Ishikawa (cell line): ENCODE measurements around the gene EML1.

Experiments
- CEBPB ChIP-seq: IDR thresholded peaks from 2 replicates; pipeline ENCODE4 v1.6.1; 2012
- CREB1 ChIP-seq: IDR thresholded peaks from 2 replicates; pipeline ENCODE4 v1.6.1; 2012; ENCODE audit warnings: low read depth
- EGR1 ChIP-seq: IDR thresholded peaks from 2 replicates; pipeline ENCODE4 v1.6.1; 2012
- EP300 ChIP-seq: IDR thresholded peaks from 2 replicates; pipeline ENCODE4 v1.6.1; 2012; ENCODE audit warnings: borderline replicate concordance
- FOXM1 ChIP-seq: IDR thresholded peaks from 2 replicates; pipeline ENCODE4 v1.6.1; 2012; ENCODE audit warnings: low read depth, borderline replicate concordance
- MAX ChIP-seq: IDR thresholded peaks from 2 replicates; pipeline ENCODE4 v1.6.1; 2012
- NFIC ChIP-seq: IDR thresholded peaks from 2 replicates; pipeline ENCODE4 v1.6.1; 2012
- RAD21 ChIP-seq: IDR thresholded peaks from 2 replicates; pipeline ENCODE4 v1.6.1; 2012; ENCODE audit warnings: low read depth
- REST ChIP-seq: IDR thresholded peaks from 2 replicates; pipeline ENCODE4 v1.6.1; 2012; ENCODE audit warnings: low read depth, mild to moderate bottlenecking
- TAF1 ChIP-seq: IDR thresholded peaks from 2 replicates; pipeline ENCODE4 v1.6.1; 2012; ENCODE audit warnings: low read depth, mild to moderate bottlenecking
- TCF12 ChIP-seq: IDR thresholded peaks from 2 replicates; pipeline ENCODE4 v1.6.1; 2012; ENCODE audit warnings: low read depth
- TEAD4 ChIP-seq: IDR thresholded peaks from 2 replicates; pipeline ENCODE4 v1.6.1; 2012
- YY1 ChIP-seq: IDR thresholded peaks from 2 replicates; pipeline ENCODE4 v1.6.1; 2012; ENCODE audit warnings: low read depth
- ZBTB7A ChIP-seq: IDR thresholded peaks from 2 replicates; pipeline ENCODE4 v1.6.1; 2012; ENCODE audit warnings: low read depth
- TF ChIP-seq, protein P1 (sequence below): IDR thresholded peaks from 2 replicates; pipeline ENCODE4 v1.6.1; 2012

EML1 gene

GRCh38 chr14:99950181-99950580, 157.0 kb downstream of the EML1 start:
- TF ChIP-seq FOXM1, result no peak
- no peak for TF ChIP-seq TEAD4
- TF ChIP-seq MAX, result no peak
- TF ChIP-seq CREB1, result no peak
- TF ChIP-seq TCF12, result no peak

DNA sequence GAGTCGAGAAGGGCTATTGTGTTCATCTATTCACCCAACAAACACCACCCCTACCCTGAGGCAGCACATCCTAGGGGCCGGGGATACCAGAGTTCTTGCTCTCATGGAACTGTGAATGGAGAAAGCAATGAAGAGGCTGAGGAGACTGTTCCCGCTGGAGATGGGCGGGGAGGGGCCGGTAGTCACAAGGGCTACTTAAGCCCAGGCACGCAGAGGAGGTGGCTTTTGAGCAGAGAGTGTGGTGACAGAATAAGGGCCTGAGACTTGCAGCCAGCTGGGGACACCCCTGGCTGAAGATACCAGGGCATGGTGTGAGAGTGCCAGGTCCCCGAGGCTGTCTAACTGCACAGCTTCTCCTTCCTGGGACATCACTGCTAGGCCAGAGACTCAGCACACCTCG, 157.9 kb downstream of the EML1 start:
- no peak for TF ChIP-seq REST
- no peak for TF ChIP-seq NFIC
- TF ChIP-seq CREB1, result no peak

- TF ChIP-seq, protein P1, sequence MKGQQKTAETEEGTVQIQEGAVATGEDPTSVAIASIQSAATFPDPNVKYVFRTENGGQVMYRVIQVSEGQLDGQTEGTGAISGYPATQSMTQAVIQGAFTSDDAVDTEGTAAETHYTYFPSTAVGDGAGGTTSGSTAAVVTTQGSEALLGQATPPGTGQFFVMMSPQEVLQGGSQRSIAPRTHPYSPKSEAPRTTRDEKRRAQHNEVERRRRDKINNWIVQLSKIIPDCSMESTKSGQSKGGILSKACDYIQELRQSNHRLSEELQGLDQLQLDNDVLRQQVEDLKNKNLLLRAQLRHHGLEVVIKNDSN, result no peak
- TF ChIP-seq REST (no peak), FOXM1 (no peak), TAF1 (no peak), YY1 (no peak), TCF12 (no peak), CREB1 (no peak)
Measured at GRCh38 chr14:99952039-99952438, 158.8 kb downstream of the EML1 start.

DNA sequence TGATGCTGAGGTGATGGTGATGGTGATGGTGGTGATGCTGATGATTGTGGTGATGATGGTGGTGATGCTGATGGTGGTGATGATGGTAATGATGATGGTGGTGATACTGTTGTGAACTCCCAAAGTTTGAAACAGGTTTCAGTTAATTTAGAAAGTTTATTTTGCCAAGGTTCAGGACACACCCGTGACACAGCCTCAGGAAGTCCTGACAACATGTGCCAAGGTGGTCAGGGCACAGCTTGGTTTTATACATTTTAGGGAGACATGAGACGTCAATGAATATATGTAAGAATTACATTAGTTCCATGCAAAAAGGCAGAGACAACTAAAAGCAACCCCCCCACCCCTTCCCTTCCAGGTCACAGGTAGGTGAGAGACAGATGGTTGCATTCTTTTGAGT, 159.2 kb downstream of the EML1 start:
- TF ChIP-seq TEAD4 (no peak), EP300 (no peak), NFIC (no peak), MAX (no peak), TAF1 (no peak), YY1 (no peak), CEBPB (no peak), REST (no peak), CREB1 (no peak), TCF12 (no peak), EGR1 (no peak), RAD21 (no peak), FOXM1 (no peak), ZBTB7A (no peak)
- TF ChIP-seq, protein P1, result no peak

GRCh38 chr14:99955826-99956455, 162.7 kb downstream of the EML1 start:
- no peak for TF ChIP-seq RAD21
- no peak for TF ChIP-seq CREB1
- no peak for TF ChIP-seq TEAD4
